Parathyroid adenoma (tissue), 2 donors: ENCODE results near the gene PCDHB14.

Source experiments
- H2AFZ ChIP-seq: fragments of 300-600 bp; sonication (generic); one replicate; pipeline ENCODE4 v1.7.0; 2017; ENCODE audit warnings: antibody characterized with exemption, mild to moderate bottlenecking
- H3K27ac ChIP-seq: fragments of 300-600 bp; sonication (generic); one replicate; pipeline ENCODE4 v1.7.0; 2017
- H3K27me3 ChIP-seq: fragments of 300-600 bp; sonication (generic); one replicate; pipeline ENCODE4 v1.7.0; 2017; ENCODE audit warnings: low read length; ENCODE audit not compliant: control insufficient read depth, insufficient read depth
- H3K36me3 ChIP-seq: fragments of 300-600 bp; sonication (generic); one replicate; pipeline ENCODE4 v1.7.0; 2017; ENCODE audit warnings: low read length; ENCODE audit not compliant: control insufficient read depth, insufficient read depth
- H3K4me1 ChIP-seq: fragments of 300-600 bp; sonication (generic); one replicate; pipeline ENCODE4 v1.7.0; 2017; ENCODE audit warnings: control low read depth
- H3K4me2 ChIP-seq: fragments of 300-600 bp; sonication (generic); one replicate; pipeline ENCODE4 v1.7.0; 2017; ENCODE audit warnings: low read length
- H3K4me3 ChIP-seq: fragments of 300-600 bp; sonication (generic); one replicate; pipeline ENCODE4 v1.7.0; 2017; ENCODE audit warnings: low read depth, low read length
- H3K79me2 ChIP-seq: fragments of 300-600 bp; sonication (generic); one replicate; pipeline ENCODE4 v1.7.0; 2017; ENCODE audit warnings: control low read depth
- H3K9ac ChIP-seq: fragments of 300-600 bp; sonication (generic); one replicate; pipeline ENCODE4 v1.7.0; 2017; ENCODE audit warnings: mild to moderate bottlenecking
- H3K9me3 ChIP-seq: fragments of 300-600 bp; sonication (generic); one replicate; pipeline ENCODE4 v1.7.0; 2017; ENCODE audit warnings: low read length; ENCODE audit not compliant: control insufficient read depth
- CTCF ChIP-seq: fragments of 300-600 bp; sonication (generic); IDR thresholded peaks from one replicate; pipeline ENCODE4 v1.7.0; 2017; ENCODE audit warnings: antibody characterized with exemption, mild to moderate bottlenecking
- donor health status: primary hyperparathyroidism.

Gene PCDHB14

DNA sequence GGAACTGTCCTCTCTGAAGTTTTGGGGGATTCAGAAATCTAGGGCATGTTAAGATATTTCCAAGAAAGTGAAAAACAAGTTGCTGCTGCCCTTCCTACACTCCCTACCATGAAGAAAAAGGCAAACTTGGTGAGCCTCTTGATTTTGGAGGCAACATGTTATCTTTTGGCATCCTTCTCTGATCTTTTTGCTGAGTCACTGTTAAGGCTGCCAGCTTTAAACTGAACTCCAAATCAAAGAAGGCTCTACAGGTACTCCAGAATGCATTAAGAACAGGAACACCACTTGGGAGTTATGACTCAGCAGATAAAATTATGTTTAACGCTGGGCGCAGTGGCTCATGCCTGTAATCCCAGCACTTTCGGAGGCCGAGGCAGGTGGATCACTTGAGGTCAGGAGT lies 46.1 kb downstream of the PCDHB14 start:
- TF ChIP-seq CTCF, result no peak
- H3K4me3 ChIP-seq, result no peak overlapping the region
- H3K9me3 ChIP-seq, result peaks cover 12% of the 10 kb centered on the region
- H2AFZ ChIP-seq, result no peak overlapping the region
- H3K4me1 ChIP-seq, result no peaks in the 10 kb centered on the region
- no peaks in the 10 kb centered on the region for H3K27me3 ChIP-seq
- no peak overlapping the region for H3K4me2 ChIP-seq
- H3K36me3 ChIP-seq, result peaks cover 3% of the 10 kb centered on the region
- H3K9ac ChIP-seq, result no peak overlapping the region
- no peaks in the 10 kb centered on the region for H3K79me2 ChIP-seq
- no peak overlapping the region for H3K27ac ChIP-seq

GRCh38 chr5:141272906-141273305 lies 49.8 kb downstream of the PCDHB14 start:
- no peaks in the 10 kb centered on the region for H3K79me2 ChIP-seq
- TF ChIP-seq CTCF, result no peak
- H3K4me3 ChIP-seq, result no peak overlapping the region
- H3K27me3 ChIP-seq, result no peaks in the 10 kb centered on the region
- H3K27ac ChIP-seq, result no peak overlapping the region
- no peak overlapping the region for H3K9ac ChIP-seq
- H3K9me3 ChIP-seq, result peaks cover 3% of the 10 kb centered on the region
- no peaks in the 10 kb centered on the region for H3K36me3 ChIP-seq
- H3K4me2 ChIP-seq, result no peak overlapping the region
- no peaks in the 10 kb centered on the region for H3K4me1 ChIP-seq
- H2AFZ ChIP-seq, result no peak overlapping the region
